NCI-H345 treated with DMSO at 0.1 percent for 48 hours (cell line): ENCODE results near the gene RAP2A.

Experiments used
- DNase-seq: peaks from one replicate; lab custom pipeline; 2025; ENCODE audit not compliant: unreplicated experiment; lab: John Stamatoyannopoulos, UW

The RAP2A gene

DNA sequence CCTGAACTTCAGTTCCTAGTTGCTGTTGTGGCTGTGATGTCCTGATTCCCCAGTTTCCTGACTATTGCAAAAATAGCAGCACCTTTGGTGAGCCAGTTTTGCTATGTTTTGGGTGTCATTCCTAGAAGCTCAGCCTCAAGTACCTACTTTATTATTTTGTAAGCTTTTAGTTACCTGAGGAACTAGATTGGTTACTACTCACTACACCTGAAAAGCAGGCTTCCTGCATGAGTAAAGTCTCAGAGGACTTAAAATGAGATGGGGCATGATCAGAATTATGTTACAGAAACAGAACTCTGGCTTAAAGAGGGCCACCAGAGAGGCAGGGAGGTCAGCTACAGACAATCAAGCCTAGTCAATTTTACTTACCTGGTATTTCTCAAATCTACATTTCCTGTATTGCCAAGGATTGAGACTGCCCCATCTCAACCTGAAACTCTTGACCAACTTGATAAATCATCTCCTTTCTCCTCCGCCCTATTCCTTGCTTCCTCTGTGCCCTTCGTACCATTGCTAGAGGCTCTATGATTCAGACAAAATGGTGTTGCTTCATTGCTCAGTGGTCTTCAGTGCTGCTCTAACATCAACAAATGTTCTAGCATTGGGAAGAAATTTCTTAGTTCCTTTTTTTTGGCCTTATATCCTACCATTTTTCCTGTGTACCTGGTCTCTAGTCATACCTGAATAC is 58.9 kb downstream of the RAP2A start:
- DNase-seq: no peak

DNA sequence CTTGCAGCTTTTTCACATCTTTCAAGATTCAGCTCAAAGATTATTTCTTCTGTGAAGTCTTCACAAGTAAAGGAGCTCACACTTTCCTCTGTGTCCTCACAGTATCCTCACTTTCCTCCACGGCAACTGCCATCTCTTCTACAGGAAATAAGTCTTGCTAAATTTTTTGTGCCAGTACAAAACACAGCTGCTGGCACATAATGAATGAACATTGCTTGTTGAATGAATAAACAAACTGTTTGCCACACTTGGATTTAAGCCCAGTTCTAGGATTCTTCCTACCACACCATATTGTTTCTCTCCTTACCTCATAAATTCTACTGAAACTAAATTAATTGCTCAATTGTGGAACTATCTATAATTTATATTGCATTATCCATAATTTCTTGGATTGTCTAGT is 59.5 kb downstream of the RAP2A start:
- no peak for DNase-seq

DNA sequence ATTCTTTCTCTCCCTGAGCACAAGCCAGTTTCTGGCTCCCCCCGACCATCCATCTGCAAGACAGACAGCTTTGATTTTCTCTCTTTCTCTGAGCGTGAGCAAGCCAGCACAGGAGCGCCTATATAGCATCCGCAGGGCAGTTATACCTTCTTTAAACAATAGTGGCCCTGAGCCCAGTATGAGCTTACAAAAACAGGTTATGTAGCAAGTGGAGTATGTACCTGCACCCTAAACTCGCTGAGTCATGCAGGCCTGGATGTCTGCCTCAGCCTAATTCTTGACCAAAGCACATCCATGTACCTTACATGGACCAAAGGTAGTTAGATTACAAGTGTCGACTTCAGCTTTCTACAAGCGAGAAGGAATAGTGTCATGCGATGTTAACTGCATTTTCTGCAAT is 61.7 kb downstream of the RAP2A start:
- no peak for DNase-seq

DNA sequence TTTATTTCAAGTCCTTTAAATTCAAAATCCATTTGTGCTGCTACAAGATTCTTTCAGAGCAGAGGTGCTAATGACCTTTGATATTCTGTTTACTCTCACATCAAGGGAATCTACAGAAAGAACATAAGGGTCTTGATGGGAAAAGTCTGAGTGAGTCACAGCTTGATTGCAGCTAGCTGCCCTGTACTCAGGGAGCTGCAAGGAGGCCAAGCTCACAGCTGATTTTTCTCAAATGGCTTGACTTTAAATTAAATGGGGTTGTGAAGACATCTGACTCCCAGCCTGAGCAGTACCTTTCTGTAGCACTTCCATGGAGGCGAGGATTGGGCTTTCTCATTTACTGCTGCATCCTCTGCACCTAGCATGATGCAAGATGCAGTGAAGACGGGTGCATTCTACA is 62.5 kb downstream of the RAP2A start:
- DNase-seq: no peak

DNA sequence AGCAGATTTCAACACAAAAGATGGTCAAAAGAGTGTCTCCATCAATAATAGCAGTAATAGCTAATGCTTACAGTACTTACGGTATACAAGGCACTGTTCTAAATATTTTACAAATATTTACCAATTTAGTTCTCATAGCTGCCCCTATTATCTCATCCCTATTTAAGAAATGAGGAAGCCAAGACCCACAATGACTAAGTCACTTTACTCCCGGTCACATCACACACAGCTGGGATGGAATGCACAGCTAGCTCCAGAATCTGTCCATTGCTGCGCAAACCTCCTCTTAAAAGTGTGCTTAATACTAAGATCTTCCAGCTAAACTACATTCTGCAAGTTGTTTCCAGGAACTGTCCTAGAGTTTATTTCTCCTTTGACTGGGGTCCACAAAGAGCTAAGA is 63.4 kb downstream of the RAP2A start:
- DNase-seq: no peak

DNA sequence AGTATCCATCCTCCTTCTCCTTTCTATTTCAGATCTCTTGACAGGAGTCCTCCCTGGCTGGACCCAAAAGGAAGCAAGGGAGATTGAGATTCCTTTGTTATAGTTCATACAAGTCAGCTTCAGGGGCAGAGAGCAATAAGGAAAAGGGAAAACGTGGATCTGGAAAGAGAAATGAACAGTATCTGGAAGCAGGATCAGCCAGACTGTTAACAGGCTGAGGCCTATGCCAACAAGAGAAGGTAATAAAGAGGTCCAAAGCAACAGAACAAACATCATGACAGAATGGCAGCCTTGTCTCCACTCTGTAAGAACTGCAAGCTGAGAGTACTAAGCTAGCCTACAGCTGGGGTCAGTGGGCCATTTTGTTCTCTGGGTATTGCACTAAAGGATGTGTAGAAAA is 64.5 kb downstream of the RAP2A start:
- DNase-seq: no peak

DNA sequence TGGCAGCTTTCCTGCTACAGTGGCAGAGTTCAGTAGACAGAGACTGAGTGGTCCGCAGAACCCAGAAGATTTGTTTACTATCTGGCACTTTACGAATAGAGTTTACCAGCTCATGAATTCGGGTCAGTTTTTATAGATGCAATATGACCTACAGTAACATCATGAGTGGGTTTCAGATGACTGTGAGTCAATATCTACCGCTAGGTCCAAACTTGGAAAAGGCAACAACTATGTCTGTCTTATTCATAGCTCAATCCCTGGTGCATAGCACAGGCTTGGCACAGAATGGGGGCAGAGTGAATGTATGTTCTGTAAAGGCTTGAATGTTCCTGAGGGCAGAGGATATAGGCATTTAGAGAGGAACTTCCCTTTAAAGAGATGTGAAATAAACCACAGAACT is 65.2 kb downstream of the RAP2A start:
- no peak for DNase-seq

DNA sequence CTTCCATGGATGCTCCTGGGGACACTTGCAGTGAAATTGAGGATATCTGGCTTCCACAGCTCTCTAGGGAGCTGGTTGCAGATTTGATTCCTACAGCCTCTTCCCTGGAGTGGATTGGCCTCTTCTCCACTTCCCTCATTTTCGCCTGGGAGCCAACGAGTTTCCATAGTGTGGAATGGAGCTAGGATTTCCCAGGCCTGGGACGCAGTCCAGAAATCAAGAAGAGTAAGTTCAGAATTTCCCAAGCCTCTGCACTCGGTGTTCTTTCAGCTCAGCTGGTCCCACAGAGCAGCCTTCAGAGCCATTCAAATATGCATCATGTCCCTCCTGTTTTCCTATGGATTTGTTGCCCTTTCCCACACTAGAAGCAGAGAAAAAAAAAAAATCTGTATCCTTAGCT is 68.2 kb downstream of the RAP2A start:
- DNase-seq: no peak

DNA sequence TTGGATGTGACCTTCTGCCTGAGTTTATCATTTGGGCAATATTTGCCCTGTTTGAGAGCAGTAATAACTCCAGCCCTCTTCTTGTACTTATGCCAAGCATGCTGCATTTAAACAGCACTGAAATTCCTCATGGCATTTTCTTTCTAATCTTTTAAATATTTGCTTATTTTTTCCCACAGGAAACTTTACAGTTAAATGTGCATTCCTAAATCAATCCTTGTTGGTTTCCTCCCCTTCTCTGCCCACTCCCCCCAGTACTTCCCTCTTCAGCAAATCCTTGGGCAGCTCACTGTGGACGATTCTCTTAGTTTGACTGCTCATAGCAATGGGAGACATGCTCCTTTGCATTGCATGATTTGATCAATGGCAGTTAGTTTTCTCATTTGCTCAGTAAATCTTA is 68.7 kb downstream of the RAP2A start:
- DNase-seq: no peak

DNA sequence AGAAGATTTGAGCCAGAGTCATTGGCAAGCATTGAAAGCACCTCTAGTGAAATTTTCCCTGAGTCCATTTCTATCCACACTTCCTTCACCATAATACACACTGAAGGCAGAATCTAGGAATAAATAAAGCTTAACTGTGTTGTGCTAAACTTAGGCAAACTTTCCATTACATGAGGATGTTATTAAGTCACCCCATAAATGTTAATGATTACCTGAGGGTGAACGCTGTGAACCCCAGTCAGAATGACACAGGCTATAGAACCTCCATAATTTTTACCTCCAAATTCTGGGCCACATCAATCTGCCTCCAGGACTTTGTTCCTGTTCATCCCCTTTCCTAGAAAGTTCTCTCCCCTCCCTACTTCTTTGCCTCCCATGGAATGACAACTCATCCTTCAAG is 71.0 kb downstream of the RAP2A start:
- DNase-seq: no peak

DNA sequence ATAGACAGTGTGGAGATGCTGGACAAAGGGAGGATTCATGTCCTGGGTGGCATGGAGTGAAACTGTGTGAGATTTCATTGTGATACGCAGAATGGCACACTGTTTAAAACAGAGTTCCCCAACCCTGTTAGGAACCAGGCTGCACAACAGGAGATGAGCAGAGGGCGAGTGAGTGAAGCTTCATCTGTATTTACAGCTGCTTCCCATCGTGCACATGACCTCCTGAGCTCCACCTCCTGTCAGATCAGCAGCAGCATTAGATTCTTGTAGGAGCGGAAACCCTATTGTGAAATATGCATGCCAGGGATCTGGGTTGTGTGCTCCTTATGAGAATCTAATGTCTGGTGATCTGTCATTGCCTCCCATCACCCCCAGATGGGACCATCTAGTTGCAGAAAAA is 72.5 kb downstream of the RAP2A start:
- DNase-seq: no peak

DNA sequence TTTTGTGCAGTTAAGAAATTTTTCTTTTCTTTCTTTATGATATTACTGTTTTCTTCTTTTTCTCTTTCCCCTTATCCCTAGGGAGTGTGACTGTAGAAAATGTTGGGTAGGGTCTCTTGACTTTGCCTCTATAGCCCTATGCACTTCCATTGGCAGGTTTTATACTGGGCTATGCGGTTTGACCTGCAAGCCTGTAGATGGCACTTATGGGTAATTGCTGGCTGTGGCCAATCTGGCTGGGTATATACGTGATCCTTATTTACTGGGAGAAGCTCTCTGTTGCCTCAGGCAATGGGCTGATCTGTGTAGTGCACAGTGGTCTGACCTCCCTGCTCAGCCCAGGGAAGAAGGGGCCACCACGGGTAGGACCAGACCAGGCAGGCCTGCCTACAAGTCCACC is 78.8 kb downstream of the RAP2A start:
- no peak for DNase-seq

DNA sequence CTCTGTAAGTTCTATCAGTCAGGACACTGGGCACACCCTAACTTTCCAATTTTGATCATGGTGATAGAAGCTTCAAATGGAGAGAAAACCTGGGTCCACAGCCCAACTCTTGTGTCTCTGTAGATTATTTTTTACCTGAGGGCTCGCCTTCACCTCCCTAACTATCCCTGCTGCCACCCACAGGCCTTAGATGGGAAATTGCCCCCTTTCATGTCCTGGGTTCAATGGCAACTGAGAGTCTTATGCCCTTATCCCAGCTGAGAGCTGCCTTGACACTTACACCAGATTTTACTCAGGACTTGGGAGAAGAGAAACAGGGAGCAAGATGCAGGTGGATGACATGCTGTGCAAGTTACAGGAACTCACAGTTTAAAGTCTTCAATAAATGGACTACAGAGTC is 81.7 kb downstream of the RAP2A start:
- DNase-seq: no peak

DNA sequence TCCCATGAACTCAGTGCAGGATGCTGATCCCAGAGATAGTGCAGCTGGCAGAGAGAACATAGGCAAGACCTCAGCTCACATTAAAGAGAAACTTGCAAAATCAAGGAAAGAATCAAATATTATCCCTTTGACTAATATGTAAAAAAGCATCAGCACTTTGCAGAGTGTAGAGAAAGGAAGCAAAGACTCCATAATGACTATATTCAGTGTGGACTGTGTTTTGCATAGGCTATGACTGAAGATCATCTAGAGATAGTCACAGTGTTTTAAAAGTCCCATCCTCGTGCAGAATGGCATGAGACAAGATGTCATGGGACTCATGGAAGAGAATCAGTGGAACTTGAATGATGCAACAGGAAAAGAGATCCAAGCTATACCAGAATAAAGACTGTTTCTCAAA is 84.0 kb downstream of the RAP2A start:
- no peak for DNase-seq
